Fibroblast of lung (primary cell): ENCODE results near the gene ARID1B. TPM values are rescaled to one million over a fixed set of nuclear protein-coding genes. Genes with fewer than 3 reads are reported as not detected.

Experiments
- DNase-seq, 2 donors: peaks; one replicate each; pipeline versions ENCODE4 v3.0.0 to v3.0.0-alpha.2; 2010; ENCODE audit warnings: low read depth in 2 of 2
- H2AFZ ChIP-seq: 2 replicates; pipeline ENCODE4 v1.5.1; 2012; ENCODE audit warnings: low read length, control low read depth, inconsistent platforms
- H3K27ac ChIP-seq: 2 replicates; pipeline ENCODE4 v1.5.1; 2011; ENCODE audit warnings: low read length, control low read depth; ENCODE audit not compliant: insufficient read depth
- H3K27me3 ChIP-seq: 2 replicates; pipeline ENCODE4 v1.5.1; 2011; ENCODE audit warnings: mild to moderate bottlenecking, low read length; ENCODE audit not compliant: control insufficient read depth, insufficient read depth
- H3K36me3 ChIP-seq: 2 replicates; pipeline ENCODE4 v1.5.1; 2011; ENCODE audit warnings: low read length; ENCODE audit not compliant: control insufficient read depth, insufficient read depth
- H3K4me1 ChIP-seq: 2 replicates; pipeline ENCODE4 v1.5.1; 2011; ENCODE audit warnings: low read length; ENCODE audit not compliant: control insufficient read depth, insufficient read depth; ENCODE audit errors: extremely low read depth
- H3K4me2 ChIP-seq: 2 replicates; pipeline ENCODE4 v1.5.1; 2011; ENCODE audit warnings: low read length, control low read depth; ENCODE audit not compliant: insufficient read depth; ENCODE audit errors: extremely low read depth
- H3K4me3 ChIP-seq, 4 experiments: fragments of 200-600 bp in 1 of 4; sonication (generic) in 1 of 4; replicated peaks in 1 of 4; 2 replicates each; pipeline ENCODE4 v1.5.1; 2011 to 2016; ENCODE audit warnings: low read length in 4 of 4, low read depth in 3 of 4, mild to moderate bottlenecking in 3 of 4, control low read depth in 2 of 4, inconsistent platforms in 1 of 4, mixed read lengths in 1 of 4; ENCODE audit not compliant: insufficient read depth in 1 of 4; ENCODE audit errors: control extremely low read depth in 1 of 4
- H3K79me2 ChIP-seq: 2 replicates; pipeline ENCODE4 v1.5.1; 2012; ENCODE audit warnings: mild to moderate bottlenecking, low read length, inconsistent platforms; ENCODE audit not compliant: control insufficient read depth, insufficient read depth
- H3K9ac ChIP-seq: 2 replicates; pipeline ENCODE4 v1.5.1; 2011; ENCODE audit warnings: mild to moderate bottlenecking, low read length, control low read depth; ENCODE audit not compliant: insufficient read depth
- H3K9me3 ChIP-seq: 2 replicates; pipeline ENCODE4 v1.5.1; 2012; ENCODE audit warnings: low read depth, low read length; ENCODE audit not compliant: control insufficient read depth, insufficient read depth
- H4K20me1 ChIP-seq: 2 replicates; pipeline ENCODE4 v1.5.1; 2011; ENCODE audit warnings: low read length; ENCODE audit not compliant: control insufficient read depth, insufficient read depth; ENCODE audit errors: extremely low read depth
- CTCF ChIP-seq, 2 donors: IDR thresholded peaks in 1 of 2; conservative IDR thresholded peaks in 1 of 2; 1 replicate in 1 of 2; 2 replicates in 1 of 2; pipeline ENCODE4 v1.5.1; 2011 to 2012; ENCODE audit warnings: low read length in 2 of 2, control low read depth in 1 of 2, inconsistent platforms in 1 of 2, low read depth in 1 of 2, mild to moderate bottlenecking in 1 of 2
- EZH2 ChIP-seq: IDR thresholded peaks from 2 replicates; pipeline ENCODE4 v1.5.1; 2012; ENCODE audit warnings: low read length, control low read depth, mild to moderate bottlenecking; ENCODE audit errors: missing control alignments
- polyA plus RNA-seq, 2 donors: library from polyadenylated mRNA; depleted of rRNA in 1 of 2; stranded (reverse) in 1 of 2; unstranded in 1 of 2; fragments of >200 nt; gene quantifications; 2 replicates each; pipeline ENCODE4 v1.2.1, GENCODE V29; 2011 to 2012; ENCODE audit warnings: missing spikeins in 1 of 2
- total RNA-seq: library from RNA; depleted of rRNA; stranded (reverse); fragments of >200 nt; gene quantifications from 2 replicates; pipeline ENCODE4 v1.2.1, GENCODE V29; 2014

The ARID1B gene
- total and polyA plus RNA-seq, 2 donors (not counting 1 experiment from before 2014, with no cell fraction given), result 15.4 to 41.9 TPM

- Histone ChIP-seq H4K20me1 (no peaks in the 10 kb centered on the region), H3K27me3 (peaks cover 24% of the 10 kb centered on the region), H3K9me3 (no peaks in the 10 kb centered on the region), H3K27ac (no peak overlapping the region), H3K4me2 (no peak overlapping the region), H3K36me3 (no peaks in the 10 kb centered on the region), H2AFZ (no peak overlapping the region), H3K4me3 (no peak overlapping the region), H3K4me1 (peaks cover 3% of the 10 kb centered on the region), H3K9ac (no peak overlapping the region), H3K79me2 (no peaks in the 10 kb centered on the region)
- DNase-seq, result no peak
- TF ChIP-seq EZH2 (no peak), CTCF (conservative IDR thresholded peaks at IDR 0.05 in 1 of 2, IDR thresholded peaks at IDR 0.05 in 1 of 2; ENCODE audit: low read depth in 1 of 2, low read length in 2 of 2) (no peak)
Observed at GRCh38 chr6:157239148-157239547, 462.0 kb downstream of the ARID1B start.

- Histone ChIP-seq H3K27ac (no peak overlapping the region), H3K27me3 (peaks cover 21% of the 10 kb centered on the region), H3K4me2 (peak overlapping the region; percentile 68), H3K4me1 (peaks cover 3% of the 10 kb centered on the region), H3K4me3 (peak overlapping the region in 2 of 4 experiments; percentile 3 to 33), H3K9me3 (no peaks in the 10 kb centered on the region), H2AFZ (peak overlapping the region; percentile 46), H3K9ac (no peak overlapping the region), H3K36me3 (no peaks in the 10 kb centered on the region), H3K79me2 (no peaks in the 10 kb centered on the region), H4K20me1 (no peaks in the 10 kb centered on the region)
- DNase-seq, result no peak
- TF ChIP-seq CTCF (conservative IDR thresholded peaks at IDR 0.05 in 1 of 2, IDR thresholded peaks at IDR 0.05 in 1 of 2; ENCODE audit: low read depth in 1 of 2, low read length in 2 of 2) (no peak), EZH2 (no peak)
Observed at GRCh38 chr6:157239671-157240058, 462.5 kb downstream of the ARID1B start.

GRCh38 chr6:157240059-157240959 lies 463.1 kb downstream of the ARID1B start:
- TF ChIP-seq CTCF (conservative IDR thresholded peaks at IDR 0.05 in 1 of 2, IDR thresholded peaks at IDR 0.05 in 1 of 2; ENCODE audit: low read depth in 1 of 2, low read length in 2 of 2), result no peak
- TF ChIP-seq EZH2, result no peak
- H3K79me2 ChIP-seq, result no peaks in the 10 kb centered on the region
- no peaks in the 10 kb centered on the region for H3K9me3 ChIP-seq
- H3K9ac ChIP-seq, result no peak overlapping the region
- H3K27me3 ChIP-seq, result peaks cover 16% of the 10 kb centered on the region
- no peaks in the 10 kb centered on the region for H3K4me1 ChIP-seq
- H2AFZ ChIP-seq, result peak overlapping the region; percentile 46
- no peaks in the 10 kb centered on the region for H3K36me3 ChIP-seq
- peak in 1 of 2 donors; percentile 71 for DNase-seq
- no peaks in the 10 kb centered on the region for H4K20me1 ChIP-seq
- H3K27ac ChIP-seq, result no peak overlapping the region
- peak overlapping the region; percentile 68 for H3K4me2 ChIP-seq
- H3K4me3 ChIP-seq, result peak overlapping the region in 3 of 4 experiments; percentile 3 to 33 (median 29)
